COLO829 (cell line): ENCODE results near the gene TAF3.

Experiments
- DNase-seq: peaks from one replicate; pipeline ENCODE4 v3.0.0; 2012; ENCODE audit warnings: low spot score

TAF3 gene

GRCh38 chr10:7881119-7881518 lies 62.8 kb downstream of the TAF3 start:
- DNase-seq = no peak

GRCh38 chr10:7886056-7886455 lies 67.8 kb downstream of the TAF3 start:
- no peak for DNase-seq

GRCh38 chr10:7887174-7887816 lies 69.0 kb downstream of the TAF3 start:
- no peak for DNase-seq

GRCh38 chr10:7889947-7890542 lies 71.7 kb downstream of the TAF3 start:
- DNase-seq = no peak

GRCh38 chr10:7890781-7891180 lies 72.5 kb downstream of the TAF3 start:
- DNase-seq = no peak

- no peak for DNase-seq
Measured at GRCh38 chr10:7891634-7892033, 73.3 kb downstream of the TAF3 start.

GRCh38 chr10:7892146-7892545 lies 73.8 kb downstream of the TAF3 start:
- DNase-seq = no peak

GRCh38 chr10:7895699-7896090 lies 77.4 kb downstream of the TAF3 start:
- no peak for DNase-seq

- no peak for DNase-seq
Measured at GRCh38 chr10:7896297-7896696, 78.0 kb downstream of the TAF3 start.

- DNase-seq = no peak
Measured at GRCh38 chr10:7901256-7901655, 83.0 kb downstream of the TAF3 start.

GRCh38 chr10:7902413-7902812 lies 84.1 kb downstream of the TAF3 start:
- no peak for DNase-seq

- no peak for DNase-seq
Measured at GRCh38 chr10:7903851-7904250, 85.5 kb downstream of the TAF3 start.

GRCh38 chr10:7906128-7906527 lies 87.8 kb downstream of the TAF3 start:
- DNase-seq = no peak

- DNase-seq = no peak
Measured at GRCh38 chr10:7908541-7909210, 90.4 kb downstream of the TAF3 start.

GRCh38 chr10:7913126-7913872 lies 95.0 kb downstream of the TAF3 start:
- no peak for DNase-seq

GRCh38 chr10:7915923-7916536 lies 97.7 kb downstream of the TAF3 start:
- DNase-seq = no peak

- no peak for DNase-seq
Measured at GRCh38 chr10:7917736-7918135, 99.4 kb downstream of the TAF3 start.

- DNase-seq = no peak
Measured at GRCh38 chr10:7922707-7923106, 104.4 kb downstream of the TAF3 start.

- no peak for DNase-seq
Measured at GRCh38 chr10:7928536-7928935, 110.2 kb downstream of the TAF3 start.

- no peak for DNase-seq
Measured at GRCh38 chr10:7932301-7933036, 114.2 kb downstream of the TAF3 start.

GRCh38 chr10:7933262-7933661 lies 115.0 kb downstream of the TAF3 start:
- no peak for DNase-seq

- DNase-seq = no peak
Measured at GRCh38 chr10:7933757-7934156, 115.5 kb downstream of the TAF3 start.
